ENCODE data around the gene KRTAP5-1. TPM values are rescaled to one million over a fixed set of nuclear protein-coding genes. Genes with fewer than 3 reads are reported as not detected.

Gene KRTAP5-1
- polyA plus RNA-seq, 2 of the 4 experiments (the other 2 are of a cell fraction) = not detected

Other genes with a start within 250 kb of the KRTAP5-1 start
- gene BRSK2, start 195.3 kb downstream of the KRTAP5-1 start, polyA plus RNA-seq (2011; rRNA removed) = 2.7 and 3.8 TPM in 2 replicates
- 9.1 to 10.1 TPM (median 9.7 TPM) in 3 replicates for gene BRSK2, start 195.3 kb downstream of the KRTAP5-1 start, polyA plus RNA-seq (2017; fragmentation: RNase III; extraction: RNeasy Plus Mini Kit Qiagen cat#74134 plus additional on column Dnase treatment)
- 25.4 and 32.0 TPM in 2 replicates for gene MOB2, start 98.5 kb downstream of the KRTAP5-1 start, polyA plus RNA-seq (2011; rRNA removed)
- 31.9 to 38.2 TPM (median 35.2 TPM) in 3 replicates for gene MOB2, start 98.5 kb downstream of the KRTAP5-1 start, polyA plus RNA-seq (2017; fragmentation: RNase III; extraction: RNeasy Plus Mini Kit Qiagen cat#74134 plus additional on column Dnase treatment)
- gene DUSP8, start 13.0 kb downstream of the KRTAP5-1 start, polyA plus RNA-seq (2011; rRNA removed) = 2.6 and 3.6 TPM in 2 replicates
- 0.59 to 1.2 TPM (median 0.72 TPM) in 3 replicates for gene DUSP8, start 13.0 kb downstream of the KRTAP5-1 start, polyA plus RNA-seq (2017; fragmentation: RNase III; extraction: RNeasy Plus Mini Kit Qiagen cat#74134 plus additional on column Dnase treatment)
- not detected in 2 replicates for gene KRTAP5-2, start 13.0 kb upstream of the KRTAP5-1 start, polyA plus RNA-seq (2011; rRNA removed)
- not detected in 3 replicates for gene KRTAP5-2, start 13.0 kb upstream of the KRTAP5-1 start, polyA plus RNA-seq (2017; fragmentation: RNase III; extraction: RNeasy Plus Mini Kit Qiagen cat#74134 plus additional on column Dnase treatment)
- not detected in 2 replicates for gene KRTAP5-3, start 23.2 kb upstream of the KRTAP5-1 start, polyA plus RNA-seq (2011; rRNA removed)
- gene KRTAP5-3, start 23.2 kb upstream of the KRTAP5-1 start, polyA plus RNA-seq (2017; fragmentation: RNase III; extraction: RNeasy Plus Mini Kit Qiagen cat#74134 plus additional on column Dnase treatment) = not detected in 3 replicates
- gene KRTAP5-4, start 36.9 kb upstream of the KRTAP5-1 start, polyA plus RNA-seq (2011; rRNA removed) = not detected in 2 replicates
- gene KRTAP5-4, start 36.9 kb upstream of the KRTAP5-1 start, polyA plus RNA-seq (2017; fragmentation: RNase III; extraction: RNeasy Plus Mini Kit Qiagen cat#74134 plus additional on column Dnase treatment) = not detected in 3 replicates
- gene KRTAP5-5, start 44.5 kb upstream of the KRTAP5-1 start, polyA plus RNA-seq (2011; rRNA removed) = not detected in 2 replicates
- not detected in 3 replicates for gene KRTAP5-5, start 44.5 kb upstream of the KRTAP5-1 start, polyA plus RNA-seq (2017; fragmentation: RNase III; extraction: RNeasy Plus Mini Kit Qiagen cat#74134 plus additional on column Dnase treatment)
- gene KRTAP5-6, start 111.9 kb upstream of the KRTAP5-1 start, polyA plus RNA-seq (2011; rRNA removed) = not detected in 2 replicates
- not detected in 3 replicates for gene KRTAP5-6, start 111.9 kb upstream of the KRTAP5-1 start, polyA plus RNA-seq (2017; fragmentation: RNase III; extraction: RNeasy Plus Mini Kit Qiagen cat#74134 plus additional on column Dnase treatment)
- 0.26 and 0.28 TPM in 2 replicates for gene IFITM10, start 165.3 kb upstream of the KRTAP5-1 start, polyA plus RNA-seq (2011; rRNA removed)
- gene IFITM10, start 165.3 kb upstream of the KRTAP5-1 start, polyA plus RNA-seq (2017; fragmentation: RNase III; extraction: RNeasy Plus Mini Kit Qiagen cat#74134 plus additional on column Dnase treatment) = 0.55 to 0.78 TPM (median 0.67 TPM) in 3 replicates
- 74.0 and 117 TPM in 2 replicates for gene CTSD, start 178.6 kb upstream of the KRTAP5-1 start, polyA plus RNA-seq (2011; rRNA removed)
- gene CTSD, start 178.6 kb upstream of the KRTAP5-1 start, polyA plus RNA-seq (2017; fragmentation: RNase III; extraction: RNeasy Plus Mini Kit Qiagen cat#74134 plus additional on column Dnase treatment) = 259 to 326 TPM (median 310 TPM) in 3 replicates
- not detected in 2 replicates for gene SYT8, start 249.7 kb upstream of the KRTAP5-1 start, polyA plus RNA-seq (2011; rRNA removed)
- 0.21 to 0.25 TPM (median 0.22 TPM) in 3 replicates for gene SYT8, start 249.7 kb upstream of the KRTAP5-1 start, polyA plus RNA-seq (2017; fragmentation: RNase III; extraction: RNeasy Plus Mini Kit Qiagen cat#74134 plus additional on column Dnase treatment)

Measured in A549 (cell line).